Vagina (tissue), 2 donors: ENCODE measurements around the gene FGF14.

Experiments used
- CTCF ChIP-seq, 3 experiments: fragments of 450-650 bp in 2 of 3; fragments of 200-600 bp in 1 of 3; sonication (generic) in 1 of 3; IDR thresholded peaks; one replicate each; pipeline ENCODE4 v1.5.1; 2017 to 2019; ENCODE audit warnings: antibody characterized with exemption in 3 of 3, mild to moderate bottlenecking in 2 of 3, moderate library complexity in 2 of 3
- POLR2A ChIP-seq, 2 donors: fragments of 450-650 bp; IDR thresholded peaks; one replicate each; pipeline ENCODE4 v1.6.1; 2017; ENCODE audit warnings: antibody characterized with exemption in 2 of 2, mild to moderate bottlenecking in 2 of 2, moderate library complexity in 2 of 2
- POLR2AphosphoS5 ChIP-seq, 2 donors: sonication (generic); formaldehyde crosslinking; IDR thresholded peaks; one replicate each; pipeline ENCODE4 v1.9.0; 2017; ENCODE audit warnings: antibody characterized with exemption in 2 of 2, mild to moderate bottlenecking in 2 of 2, low read depth in 1 of 2; ENCODE audit not compliant: insufficient read depth in 1 of 2

- no peak for TF ChIP-seq CTCF (IDR thresholded peaks at IDR 0.05)
- TF ChIP-seq POLR2A (IDR thresholded peaks at IDR 0.05): no peak
- no peak for TF ChIP-seq POLR2AphosphoS5 (IDR thresholded peaks at IDR 0.05; ENCODE audit: insufficient read depth in 1 of 2, low read depth in 1 of 2)
Observed at GRCh38 chr13:102276404-102276803, 125.4 kb downstream of the FGF14 start.
